ENCODE results near the gene GPATCH2. TPM values are rescaled to one million over a fixed set of nuclear protein-coding genes. Genes with fewer than 3 reads are reported as not detected.
A peak's percentile ranks its signal among the peaks of the same experiment; 100 is the strongest.

The GPATCH2 gene
- total and polyA plus RNA-seq, 9 donors = 10.2 to 15.9 (median 12.3) TPM

- DNase-seq = no peak
- no peak overlapping the region for H3K27ac ChIP-seq (ENCODE audit: low read length)
- WGBS (ENCODE audit: insufficient coverage) = no CpG with 5 or more reads among the region's 4 CpGs
- H3K4me3 ChIP-seq (ENCODE audit: low read length) = no peak overlapping the region
- H3K27me3 ChIP-seq (ENCODE audit: control insufficient read depth, insufficient read depth, low read length) = no peaks in the 10 kb centered on the region
- H3K36me3 ChIP-seq (ENCODE audit: control insufficient read depth, insufficient read depth, low read length) = no peaks in the 10 kb centered on the region
- no peaks in the 10 kb centered on the region for H3K4me1 ChIP-seq (ENCODE audit: control insufficient read depth, insufficient read depth, low read length)
- no peaks in the 10 kb centered on the region for H3K9me3 ChIP-seq (replicated peaks; ENCODE audit: control insufficient read depth, low read depth, low read length)
Observed at GRCh38 chr1:217562229-217562878, 68.5 kb downstream of the GPATCH2 start.

- H3K4me3 ChIP-seq (ENCODE audit: low read length) = no peak overlapping the region
- no peak overlapping the region for H3K27ac ChIP-seq (ENCODE audit: low read length)
- no peaks in the 10 kb centered on the region for H3K27me3 ChIP-seq (ENCODE audit: control insufficient read depth, insufficient read depth, low read length)
- no peak for DNase-seq
- H3K9me3 ChIP-seq (replicated peaks; ENCODE audit: control insufficient read depth, low read depth, low read length) = no peaks in the 10 kb centered on the region
- no CpG with 5 or more reads among the region's 4 CpGs for WGBS (ENCODE audit: insufficient coverage)
- no peaks in the 10 kb centered on the region for H3K36me3 ChIP-seq (ENCODE audit: control insufficient read depth, insufficient read depth, low read length)
- no peaks in the 10 kb centered on the region for H3K4me1 ChIP-seq (ENCODE audit: control insufficient read depth, insufficient read depth, low read length)
Observed at GRCh38 chr1:217561446-217561845, 69.4 kb downstream of the GPATCH2 start.

- H3K27ac ChIP-seq (ENCODE audit: low read length) = no peak overlapping the region
- H3K27me3 ChIP-seq (ENCODE audit: control insufficient read depth, insufficient read depth, low read length) = no peaks in the 10 kb centered on the region
- H3K9me3 ChIP-seq (replicated peaks; ENCODE audit: control insufficient read depth, low read depth, low read length) = no peaks in the 10 kb centered on the region
- WGBS (ENCODE audit: insufficient coverage) = no CpG with 5 or more reads among the region's 1 CpG
- no peak overlapping the region for H3K4me3 ChIP-seq (ENCODE audit: low read length)
- H3K36me3 ChIP-seq (ENCODE audit: control insufficient read depth, insufficient read depth, low read length) = no peaks in the 10 kb centered on the region
- no peak for DNase-seq
- no peaks in the 10 kb centered on the region for H3K4me1 ChIP-seq (ENCODE audit: control insufficient read depth, insufficient read depth, low read length)
Observed at GRCh38 chr1:217554849-217555248, 76.0 kb downstream of the GPATCH2 start.

- WGBS (ENCODE audit: insufficient coverage) = 88% methylated on average over 4 of the region's 6 CpGs
- no peaks in the 10 kb centered on the region for H3K27me3 ChIP-seq (ENCODE audit: control insufficient read depth, insufficient read depth, low read length)
- H3K4me1 ChIP-seq (ENCODE audit: control insufficient read depth, insufficient read depth, low read length) = no peaks in the 10 kb centered on the region
- H3K36me3 ChIP-seq (ENCODE audit: control insufficient read depth, insufficient read depth, low read length) = no peaks in the 10 kb centered on the region
- no peak for DNase-seq
- no peak overlapping the region for H3K4me3 ChIP-seq (ENCODE audit: low read length)
- no peaks in the 10 kb centered on the region for H3K9me3 ChIP-seq (replicated peaks; ENCODE audit: control insufficient read depth, low read depth, low read length)
- no peak overlapping the region for H3K27ac ChIP-seq (ENCODE audit: low read length)
Observed at GRCh38 chr1:217553949-217554509, 76.9 kb downstream of the GPATCH2 start.

GRCh38 chr1:217552339-217552951, 78.4 kb downstream of the GPATCH2 start:
- Histone ChIP-seq H3K4me1 (ENCODE audit: control insufficient read depth, insufficient read depth, low read length) (no peaks in the 10 kb centered on the region), H3K4me3 (ENCODE audit: low read length) (no peak overlapping the region), H3K27ac (ENCODE audit: low read length) (no peak overlapping the region), H3K9me3 (replicated peaks; ENCODE audit: control insufficient read depth, low read depth, low read length) (peaks cover 4% of the 10 kb centered on the region), H3K27me3 (ENCODE audit: control insufficient read depth, insufficient read depth, low read length) (no peaks in the 10 kb centered on the region), H3K36me3 (ENCODE audit: control insufficient read depth, insufficient read depth, low read length) (no peaks in the 10 kb centered on the region)
- DNase-seq = no peak
- WGBS (ENCODE audit: insufficient coverage) = no CpG with 5 or more reads among the region's 1 CpG

GRCh38 chr1:217542837-217543236, 88.1 kb downstream of the GPATCH2 start:
- H3K27me3 ChIP-seq (ENCODE audit: control insufficient read depth, insufficient read depth, low read length) = no peaks in the 10 kb centered on the region
- H3K36me3 ChIP-seq (ENCODE audit: control insufficient read depth, insufficient read depth, low read length) = no peaks in the 10 kb centered on the region
- peaks cover 8% of the 10 kb centered on the region for H3K9me3 ChIP-seq (replicated peaks; ENCODE audit: control insufficient read depth, low read depth, low read length)
- no peak overlapping the region for H3K4me3 ChIP-seq (ENCODE audit: low read length)
- DNase-seq = no peak
- H3K27ac ChIP-seq (ENCODE audit: low read length) = no peak overlapping the region
- H3K4me1 ChIP-seq (ENCODE audit: control insufficient read depth, insufficient read depth, low read length) = no peaks in the 10 kb centered on the region

GRCh38 chr1:217542136-217542777, 88.6 kb downstream of the GPATCH2 start:
- Histone ChIP-seq H3K9me3 (replicated peaks; ENCODE audit: control insufficient read depth, low read depth, low read length) (peaks cover 4% of the 10 kb centered on the region), H3K4me1 (ENCODE audit: control insufficient read depth, insufficient read depth, low read length) (no peaks in the 10 kb centered on the region), H3K36me3 (ENCODE audit: control insufficient read depth, insufficient read depth, low read length) (no peaks in the 10 kb centered on the region), H3K4me3 (ENCODE audit: low read length) (no peak overlapping the region), H3K27me3 (ENCODE audit: control insufficient read depth, insufficient read depth, low read length) (no peaks in the 10 kb centered on the region), H3K27ac (ENCODE audit: low read length) (no peak overlapping the region)
- DNase-seq = peak; percentile 11
- 86% methylated on average over 1 of the region's 9 CpGs for WGBS (ENCODE audit: insufficient coverage)

GRCh38 chr1:217540321-217540720, 90.6 kb downstream of the GPATCH2 start:
- Histone ChIP-seq H3K27me3 (ENCODE audit: control insufficient read depth, insufficient read depth, low read length) (no peaks in the 10 kb centered on the region), H3K9me3 (replicated peaks; ENCODE audit: control insufficient read depth, low read depth, low read length) (no peaks in the 10 kb centered on the region), H3K27ac (ENCODE audit: low read length) (no peak overlapping the region), H3K4me1 (ENCODE audit: control insufficient read depth, insufficient read depth, low read length) (no peaks in the 10 kb centered on the region), H3K36me3 (ENCODE audit: control insufficient read depth, insufficient read depth, low read length) (no peaks in the 10 kb centered on the region), H3K4me3 (ENCODE audit: low read length) (no peak overlapping the region)
- no peak for DNase-seq
- no CpG with 5 or more reads among the region's 2 CpGs for WGBS (ENCODE audit: insufficient coverage)

GRCh38 chr1:217539510-217539909, 91.4 kb downstream of the GPATCH2 start:
- H3K9me3 ChIP-seq (replicated peaks; ENCODE audit: control insufficient read depth, low read depth, low read length) = no peaks in the 10 kb centered on the region
- WGBS (ENCODE audit: insufficient coverage) = no CpG with 5 or more reads among the region's 2 CpGs

GRCh38 chr1:217535601-217536377, 95.1 kb downstream of the GPATCH2 start:
- no peak for DNase-seq
- H3K36me3 ChIP-seq (ENCODE audit: control insufficient read depth, insufficient read depth, low read length) = no peaks in the 10 kb centered on the region
- no peaks in the 10 kb centered on the region for H3K27me3 ChIP-seq (ENCODE audit: control insufficient read depth, insufficient read depth, low read length)
- H3K9me3 ChIP-seq (replicated peaks; ENCODE audit: control insufficient read depth, low read depth, low read length) = no peaks in the 10 kb centered on the region
- no peaks in the 10 kb centered on the region for H3K4me1 ChIP-seq (ENCODE audit: control insufficient read depth, insufficient read depth, low read length)
- no CpG with 5 or more reads among the region's 9 CpGs for WGBS (ENCODE audit: insufficient coverage)
- no peak overlapping the region for H3K4me3 ChIP-seq (ENCODE audit: low read length)
- no peak overlapping the region for H3K27ac ChIP-seq (ENCODE audit: low read length)

More at GRCh38 chr1:217539510-217539909, 91.4 kb downstream of the GPATCH2 start:
- Histone ChIP-seq H3K27me3 (ENCODE audit: control insufficient read depth, insufficient read depth, low read length) (no peaks in the 10 kb centered on the region), H3K4me3 (ENCODE audit: low read length) (no peak overlapping the region), H3K36me3 (ENCODE audit: control insufficient read depth, insufficient read depth, low read length) (no peaks in the 10 kb centered on the region), H3K27ac (ENCODE audit: low read length) (no peak overlapping the region), H3K4me1 (ENCODE audit: control insufficient read depth, insufficient read depth, low read length) (no peaks in the 10 kb centered on the region)
- no peak for DNase-seq
